ENCODE results near the gene GALNS. TPM values are rescaled to one million over a fixed set of nuclear protein-coding genes. Genes with fewer than 3 reads are reported as not detected.

Gene GALNS
- total and polyA plus RNA-seq, 2 experiments from 2014 or later = 19.6 to 53.5 TPM

- Histone ChIP-seq H3K36me3 (replicated peaks; ENCODE audit: insufficient read depth, low read depth) (no peaks in the 10 kb centered on the region), H2AFZ (no peak overlapping the region), H3K27me3 (no peaks in the 10 kb centered on the region), H3K4me3 (no peak overlapping the region), H3K9me3 (ENCODE audit: low read depth) (no peaks in the 10 kb centered on the region), H4K20me1 (ENCODE audit: insufficient read depth, poor library complexity, severe bottlenecking) (no peaks in the 10 kb centered on the region), H3K9me2 (replicated peaks; ENCODE audit: insufficient read depth) (no peaks in the 10 kb centered on the region), H3K4me2 (peak overlapping the region; percentile 92), H3K79me2 (peaks cover 20% of the 10 kb centered on the region), H3K4me1 (ENCODE audit: insufficient read depth) (peaks cover 14% of the 10 kb centered on the region), H3K27ac (no peak overlapping the region)
- no peak for TF ChIP-seq EZH2phosphoT487 (IDR thresholded peaks at IDR 0.05; ENCODE audit: low read depth, severe bottlenecking, unreplicated experiment)
- no peak for TF ChIP-seq CTCF (IDR thresholded peaks at IDR 0.05; ENCODE audit: poor library complexity)
- no peak for TF ChIP-seq EZH2 (IDR thresholded peaks at IDR 0.05; ENCODE audit: borderline replicate concordance)
- DNase-seq (ENCODE audit: low spot score) = no peak
- WGBS (ENCODE audit: low lambda C conversion rate, missing lambda C conversion rate) = 96% methylated on average over 20 of the region's 22 CpGs
These were observed 51.4 kb downstream of the GALNS start for GRCh38 chr16:88805340-88805715.

- Histone ChIP-seq H3K4me2 (peak overlapping the region; percentile 92), H4K20me1 (ENCODE audit: insufficient read depth, poor library complexity, severe bottlenecking) (no peaks in the 10 kb centered on the region), H3K27me3 (no peaks in the 10 kb centered on the region), H3K27ac (no peak overlapping the region), H3K79me2 (peaks cover 16% of the 10 kb centered on the region), H3K36me3 (replicated peaks; ENCODE audit: insufficient read depth, low read depth) (no peaks in the 10 kb centered on the region), H3K9me3 (ENCODE audit: low read depth) (no peaks in the 10 kb centered on the region), H3K4me1 (ENCODE audit: insufficient read depth) (peaks cover 11% of the 10 kb centered on the region), H3K4me3 (peak overlapping the region; percentile 81), H3K9me2 (replicated peaks; ENCODE audit: insufficient read depth) (no peaks in the 10 kb centered on the region), H2AFZ (no peak overlapping the region)
- peak; percentile 79 for DNase-seq (ENCODE audit: low spot score)
- TF ChIP-seq EZH2phosphoT487 (IDR thresholded peaks at IDR 0.05; ENCODE audit: low read depth, severe bottlenecking, unreplicated experiment) = no peak
- no peak for TF ChIP-seq EZH2 (IDR thresholded peaks at IDR 0.05; ENCODE audit: borderline replicate concordance)
- TF ChIP-seq CTCF (IDR thresholded peaks at IDR 0.05; ENCODE audit: poor library complexity) = no peak
- 47% methylated on average over 38 of the region's 39 CpGs for WGBS (ENCODE audit: low lambda C conversion rate, missing lambda C conversion rate)
These were observed 52.0 kb downstream of the GALNS start for GRCh38 chr16:88804552-88805339.

GRCh38 chr16:88804173-88804551 is 52.6 kb downstream of the GALNS start:
- Histone ChIP-seq H3K4me1 (ENCODE audit: insufficient read depth) (peaks cover 11% of the 10 kb centered on the region), H3K9me3 (ENCODE audit: low read depth) (no peaks in the 10 kb centered on the region), H2AFZ (no peak overlapping the region), H3K4me3 (peak overlapping the region; percentile 81), H3K4me2 (peak overlapping the region; percentile 92), H3K36me3 (replicated peaks; ENCODE audit: insufficient read depth, low read depth) (no peaks in the 10 kb centered on the region), H3K27ac (no peak overlapping the region), H3K79me2 (peaks cover 16% of the 10 kb centered on the region), H3K9me2 (replicated peaks; ENCODE audit: insufficient read depth) (no peaks in the 10 kb centered on the region), H4K20me1 (ENCODE audit: insufficient read depth, poor library complexity, severe bottlenecking) (no peaks in the 10 kb centered on the region), H3K27me3 (no peaks in the 10 kb centered on the region)
- no peak for TF ChIP-seq CTCF (IDR thresholded peaks at IDR 0.05; ENCODE audit: poor library complexity)
- TF ChIP-seq EZH2phosphoT487 (IDR thresholded peaks at IDR 0.05; ENCODE audit: low read depth, severe bottlenecking, unreplicated experiment) = no peak
- DNase-seq (ENCODE audit: low spot score) = no peak
- 3% methylated on average over 9 of the region's 16 CpGs for WGBS (ENCODE audit: low lambda C conversion rate, missing lambda C conversion rate)
